NCI-H82 (cell line): Measurements from ENCODE around the gene ADGRD1.
A peak's percentile ranks its signal among the peaks of the same experiment; 100 is the strongest.
"Not testable (repeated sequence)": the region's sequence is repeated elsewhere in the genome, so short reads cannot be mapped to it uniquely, and the experiment has no call there.

ENCODE experiments used
- DNase-seq: peaks from one replicate; lab custom pipeline; 2025; lab: John Stamatoyannopoulos, UW

ADGRD1 gene

DNA sequence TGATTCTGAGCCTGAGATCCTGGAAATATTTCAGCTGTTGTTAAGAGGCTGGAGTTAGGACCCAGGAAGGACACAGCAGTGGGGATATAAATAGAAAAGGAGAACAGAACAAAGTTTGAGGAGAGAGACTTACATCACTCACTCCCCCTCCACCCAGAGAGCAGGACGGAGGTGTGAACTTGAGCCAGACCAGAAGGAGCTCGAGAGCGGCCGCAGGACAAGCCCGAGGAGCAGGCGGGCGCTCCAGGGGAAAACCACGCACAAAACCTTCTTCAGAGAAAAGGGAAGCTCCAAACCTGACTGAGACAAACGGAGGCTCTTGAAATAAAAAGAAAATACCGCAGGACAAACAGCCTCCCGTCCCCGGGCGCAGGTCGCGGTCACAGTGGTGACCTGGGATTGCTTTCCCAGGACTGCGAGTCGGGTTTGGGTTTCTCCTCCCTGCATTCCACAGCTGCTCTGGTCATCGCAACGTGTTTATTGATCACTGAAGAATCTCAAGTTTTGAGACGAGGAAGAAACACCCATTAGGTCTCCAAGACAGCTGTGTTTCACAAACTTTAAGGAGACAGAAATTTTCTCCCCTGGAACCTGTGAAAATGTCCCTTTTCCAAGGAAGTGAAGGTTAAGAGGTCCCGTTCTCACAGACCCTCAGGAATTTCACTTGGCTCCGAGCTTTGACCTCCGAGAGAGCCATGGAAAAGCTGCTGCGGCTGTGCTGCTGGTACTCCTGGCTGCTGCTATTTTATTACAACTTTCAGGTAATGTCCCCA lies at the start of gene ADGRD1:
TSS of gene ADGRD1 (plus strand) at position 137 of the 773 bp plus-strand sequence. CDS start at position 696, 559 bp downstream.
- no peak for DNase-seq

DNA sequence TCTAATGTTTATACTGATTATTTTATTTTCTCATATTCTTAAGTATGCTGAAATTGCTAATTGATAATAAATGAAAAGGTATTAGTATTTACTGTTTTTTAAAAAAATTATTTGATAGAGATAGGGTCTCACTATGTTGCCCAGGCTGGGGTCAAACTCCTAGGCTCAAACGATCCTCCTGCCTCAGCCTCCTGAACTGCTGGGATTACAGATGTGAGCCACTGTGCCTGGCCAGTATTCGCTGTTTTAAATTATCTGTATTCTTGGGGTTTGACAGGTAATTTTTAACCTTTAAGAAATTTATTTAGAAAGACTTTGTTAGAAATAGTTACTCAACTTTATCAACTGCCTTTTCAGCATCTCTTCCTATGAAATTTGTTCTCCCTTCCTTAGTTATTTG lies 49.6 kb upstream of the ADGRD1 start:
- no peak for DNase-seq

DNA sequence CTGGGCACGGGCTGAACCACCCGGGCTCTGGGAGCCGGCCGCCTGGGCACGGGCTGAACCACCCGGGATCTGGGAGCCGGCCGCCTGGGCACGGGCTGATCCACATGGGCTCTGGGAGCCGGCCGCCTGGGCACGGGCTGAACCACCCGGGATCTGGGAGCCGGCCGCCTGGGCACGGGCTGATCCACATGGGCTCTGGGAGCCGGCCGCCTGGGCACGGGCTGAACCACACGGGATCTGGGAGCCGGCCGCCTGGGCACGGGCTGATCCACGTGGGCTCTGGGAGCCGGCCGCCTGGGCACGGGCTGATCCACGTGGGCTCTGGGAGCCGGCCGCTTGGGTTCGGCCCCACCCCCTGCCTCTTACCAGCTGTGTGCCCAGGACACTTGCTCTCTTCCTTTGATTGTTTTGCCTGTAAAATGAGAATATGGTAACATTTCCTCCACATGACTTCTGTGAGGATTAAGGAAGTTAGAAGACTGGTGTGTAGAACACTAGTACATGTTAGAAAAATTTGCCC lies 48.7 kb upstream of the ADGRD1 start:
- DNase-seq: not testable (repeated sequence)

- no peak for DNase-seq
Measured at GRCh38 chr12:130909111-130909510, 44.6 kb upstream of the ADGRD1 start.

DNA sequence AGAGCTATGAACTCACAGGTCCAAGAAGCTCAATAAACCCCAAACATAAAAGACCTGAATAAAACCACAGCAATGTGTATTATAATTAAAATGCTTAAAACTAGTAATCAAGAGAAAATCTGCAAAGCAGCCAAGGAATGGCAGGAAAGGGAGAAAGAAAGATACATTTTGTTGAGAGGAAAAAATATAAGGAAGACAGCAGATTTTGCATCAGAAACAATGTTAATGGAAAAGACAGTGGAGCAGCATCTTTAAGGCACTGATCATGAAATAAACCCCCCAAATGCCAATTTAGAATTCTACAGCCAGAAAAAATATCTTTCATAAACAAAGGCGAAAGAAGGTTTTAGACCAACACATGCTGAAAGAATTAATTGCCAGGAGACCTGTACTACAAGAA lies 42.5 kb upstream of the ADGRD1 start:
- no peak for DNase-seq

GRCh38 chr12:130911933-130912332 lies 41.8 kb upstream of the ADGRD1 start:
- no peak for DNase-seq

- DNase-seq: peak; percentile 88
Measured at GRCh38 chr12:130916241-130916911, 37.3 kb upstream of the ADGRD1 start.

DNA sequence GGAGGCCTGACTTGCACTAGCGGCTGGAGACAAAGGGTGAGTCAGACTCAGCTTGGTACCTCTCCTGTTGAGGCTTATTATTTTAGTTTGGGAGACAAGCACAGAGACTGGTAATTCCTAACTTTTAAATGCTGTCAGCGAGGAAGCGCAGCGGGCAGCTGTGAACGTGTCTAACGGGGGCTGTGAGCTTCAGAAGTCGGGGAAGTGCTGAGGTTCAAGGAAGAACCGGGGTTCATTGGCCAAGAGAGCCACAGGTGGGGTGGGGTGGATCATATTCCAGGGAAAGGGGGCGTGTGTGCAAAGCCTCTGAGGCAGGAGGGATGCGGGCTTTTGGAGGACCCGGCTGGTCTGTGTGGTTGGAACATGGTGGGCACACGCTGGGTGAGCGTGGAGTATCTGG lies 36.1 kb upstream of the ADGRD1 start:
- DNase-seq: no peak

DNA sequence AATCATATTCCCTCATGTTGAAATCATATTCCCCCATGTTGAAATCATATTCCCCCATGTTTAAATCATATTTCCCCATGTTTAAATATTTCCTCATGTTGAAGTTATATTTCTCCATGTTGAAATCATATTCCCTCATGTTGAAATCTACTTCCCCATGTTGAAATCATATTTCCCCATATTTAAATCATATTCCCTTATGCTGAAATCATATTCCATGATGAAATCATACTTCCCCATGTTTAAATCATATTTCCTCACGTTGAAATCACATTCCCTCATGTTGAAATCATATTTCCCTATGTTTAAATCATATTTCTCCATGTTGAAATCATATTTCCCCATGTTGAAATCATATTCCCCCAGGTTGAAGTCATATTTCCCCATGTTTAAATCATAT lies 34.6 kb upstream of the ADGRD1 start:
- no peak for DNase-seq

DNA sequence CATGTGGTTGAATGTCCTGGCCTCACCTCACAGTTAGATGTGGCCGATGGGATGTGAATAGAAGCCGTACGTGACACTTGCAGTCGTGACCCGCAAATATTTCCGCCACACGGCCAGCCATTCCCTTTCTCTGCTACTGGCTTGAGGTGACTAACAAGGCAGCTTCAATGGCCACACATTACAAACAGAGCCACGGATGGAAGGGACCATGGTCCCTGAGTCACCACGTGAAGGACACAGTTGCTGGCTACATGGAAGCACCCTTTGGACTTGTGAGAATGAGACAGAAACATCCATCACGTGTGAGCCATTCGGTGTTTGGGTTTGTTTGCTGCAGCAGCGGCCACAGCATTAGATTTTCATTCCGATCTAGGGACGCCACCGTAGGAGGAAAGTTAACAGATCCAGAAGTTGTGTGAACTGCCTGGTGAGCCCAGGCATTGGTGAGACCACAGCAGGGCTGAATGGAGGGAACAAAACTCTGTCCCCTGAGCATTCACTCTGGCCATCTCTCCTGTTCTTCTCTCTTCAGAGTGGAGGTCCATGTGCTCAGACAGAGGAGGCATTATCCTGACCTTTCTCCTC lies 33.5 kb upstream of the ADGRD1 start:
- DNase-seq: no peak

DNA sequence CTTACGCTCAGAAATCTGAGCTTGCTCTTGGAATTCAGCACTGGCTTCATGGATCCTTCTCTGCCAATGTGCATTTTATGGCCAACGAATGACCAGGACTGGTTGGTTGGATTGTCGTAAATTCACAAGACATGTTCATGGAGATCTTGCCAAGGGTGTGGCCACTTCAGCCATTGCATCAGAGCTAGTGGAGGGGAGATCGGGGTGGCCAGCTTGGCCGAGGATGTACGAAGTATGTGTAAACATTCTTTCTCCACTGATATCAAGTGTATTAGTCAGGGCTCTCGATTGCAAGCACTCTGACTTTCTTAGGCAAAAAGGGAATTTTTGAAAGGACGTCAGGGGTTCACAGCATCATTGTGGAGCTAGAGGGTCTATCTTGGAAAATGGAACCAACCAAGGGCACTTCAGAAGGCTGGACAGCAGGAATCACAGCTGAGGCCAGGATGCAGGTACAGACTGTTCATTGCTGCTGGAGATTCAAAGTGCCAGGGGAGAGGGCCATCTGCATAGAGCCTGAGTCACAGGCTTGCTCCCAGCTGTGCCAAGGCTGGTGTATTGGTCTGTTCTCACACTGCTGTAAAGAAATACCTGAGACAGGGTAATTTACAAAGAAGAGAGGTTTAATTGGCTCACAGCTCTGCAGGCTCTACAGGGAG lies 32.9 kb upstream of the ADGRD1 start:
- no peak for DNase-seq

DNA sequence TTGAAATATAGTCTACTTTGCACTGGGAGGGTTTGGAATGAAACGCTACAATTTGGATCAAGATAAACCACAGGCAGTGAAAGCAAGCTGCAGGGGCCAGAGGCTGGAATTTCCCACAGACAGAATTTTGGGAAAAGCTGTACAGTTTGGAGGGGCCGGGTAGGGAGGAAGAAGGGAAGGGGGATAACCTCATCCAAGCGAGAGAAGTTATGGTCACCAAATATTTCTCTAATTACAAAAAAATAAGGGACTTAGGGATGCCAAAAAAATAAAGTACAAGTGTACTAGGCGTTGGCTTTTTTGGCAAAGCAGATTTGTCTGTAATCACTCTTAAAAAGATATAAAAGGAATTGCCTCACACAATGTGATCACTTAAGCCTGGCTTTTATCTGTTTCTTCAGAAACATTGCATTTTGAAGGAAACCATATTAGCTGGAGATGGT lies 31.2 kb upstream of the ADGRD1 start:
- DNase-seq: no peak

DNA sequence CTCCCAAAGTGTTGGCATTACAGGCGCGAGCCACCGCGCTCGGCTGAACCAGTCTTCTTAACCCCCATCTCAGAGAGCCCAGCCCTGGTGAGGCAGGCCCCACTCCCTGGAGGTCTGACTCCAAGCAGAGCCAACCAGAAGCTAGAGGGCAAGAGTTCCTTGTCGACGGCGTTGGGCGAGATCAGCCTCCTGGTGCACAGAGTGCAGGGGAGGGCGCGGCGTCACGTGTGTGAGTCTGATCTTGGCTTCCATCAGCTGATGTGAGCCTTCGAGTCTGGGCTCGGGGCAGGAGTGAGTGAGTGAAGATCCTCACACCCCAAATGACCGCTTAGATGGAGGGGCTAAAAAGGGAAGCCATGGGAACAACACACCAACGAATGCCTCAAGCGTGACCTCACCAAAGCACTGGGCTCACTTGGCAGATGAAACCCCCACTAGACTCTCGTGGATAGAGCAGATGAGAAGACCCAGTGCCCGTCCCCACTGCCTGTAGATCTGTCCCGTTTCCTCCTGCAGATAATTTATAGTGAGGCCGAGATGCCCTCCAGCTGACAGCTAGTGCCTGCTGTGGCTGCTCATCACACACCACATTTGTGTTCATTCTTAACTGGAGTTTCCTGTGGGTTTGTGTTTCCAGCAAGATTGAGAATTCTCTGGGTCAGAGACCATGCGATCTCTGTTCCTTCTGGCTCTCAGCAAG lies 28.6 kb upstream of the ADGRD1 start:
- DNase-seq: no peak

DNA sequence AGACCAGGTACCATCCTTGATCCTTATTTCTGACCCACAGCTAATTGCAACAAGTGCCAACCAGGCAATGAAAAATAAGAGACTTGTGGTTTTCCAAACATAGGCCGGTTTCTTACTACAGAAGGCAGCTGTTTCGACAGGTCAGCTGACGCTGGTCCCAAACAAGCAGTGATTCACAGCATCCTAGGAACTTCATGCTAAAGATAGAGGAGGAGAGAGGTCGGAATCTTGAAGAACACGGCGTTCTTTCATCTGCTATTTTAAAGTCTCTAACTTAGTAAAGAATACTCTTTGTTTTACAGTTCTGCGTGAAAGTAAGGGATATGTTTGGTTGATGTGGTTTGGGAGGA lies 28.1 kb upstream of the ADGRD1 start:
- no peak for DNase-seq

DNA sequence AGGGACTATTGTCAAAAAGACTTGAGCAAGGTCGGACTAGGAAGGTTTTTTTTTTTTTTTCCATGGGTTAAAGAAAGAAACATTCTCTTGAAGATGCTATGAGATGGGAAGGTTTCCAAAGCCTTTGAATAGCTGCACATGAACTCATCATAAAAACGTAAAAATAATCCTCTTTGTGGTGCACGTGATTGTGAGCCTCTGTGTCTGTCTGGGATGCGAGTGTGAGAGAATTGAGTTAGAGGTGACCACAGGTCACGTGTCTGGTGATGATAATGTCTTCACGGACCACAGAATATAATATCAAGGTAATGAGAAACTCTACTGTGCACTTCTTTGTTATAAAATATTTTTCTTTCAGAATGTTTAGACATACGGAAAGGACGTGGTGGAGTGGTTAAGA lies 24.3 kb upstream of the ADGRD1 start:
- no peak for DNase-seq

DNA sequence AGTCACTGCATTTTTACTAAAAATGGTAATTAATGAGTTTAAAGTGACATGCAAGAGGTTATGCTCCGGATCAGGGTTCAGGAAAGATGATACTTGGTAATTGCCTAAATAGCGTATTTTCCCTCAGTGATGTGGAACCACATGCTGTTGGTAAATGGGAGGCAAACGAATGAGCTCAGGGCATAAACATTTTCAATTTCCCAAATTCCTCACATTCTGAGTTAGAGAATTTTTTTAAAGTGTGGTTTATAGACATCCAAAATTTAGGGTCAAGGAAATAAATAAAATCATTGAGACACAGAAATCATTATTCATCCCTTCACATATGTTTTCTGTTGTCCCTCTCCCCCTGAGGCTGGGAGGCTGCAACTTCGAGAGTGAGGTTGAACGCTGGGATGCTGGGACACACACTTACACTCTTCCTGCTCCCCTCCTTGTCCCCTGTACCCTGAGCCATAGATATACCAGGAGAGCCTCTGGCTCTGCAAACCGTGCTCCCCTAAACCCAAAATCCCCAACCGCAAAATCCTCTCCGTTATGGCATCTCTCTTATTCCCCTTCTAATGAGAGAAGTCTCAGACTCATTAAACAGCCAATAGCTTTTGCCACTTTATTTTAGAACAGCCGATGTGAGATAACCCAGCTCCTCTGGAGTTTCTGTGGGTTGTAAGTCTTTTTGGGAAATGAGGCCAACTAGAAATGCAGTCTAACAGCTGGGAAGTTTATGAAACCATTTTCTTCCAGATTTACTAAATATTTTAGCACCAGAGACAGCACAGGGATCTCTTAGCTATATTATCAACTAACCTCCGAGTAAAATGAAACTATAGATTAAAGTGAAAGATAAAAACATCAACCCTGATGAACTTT lies 21.4 kb upstream of the ADGRD1 start:
- no peak for DNase-seq

DNA sequence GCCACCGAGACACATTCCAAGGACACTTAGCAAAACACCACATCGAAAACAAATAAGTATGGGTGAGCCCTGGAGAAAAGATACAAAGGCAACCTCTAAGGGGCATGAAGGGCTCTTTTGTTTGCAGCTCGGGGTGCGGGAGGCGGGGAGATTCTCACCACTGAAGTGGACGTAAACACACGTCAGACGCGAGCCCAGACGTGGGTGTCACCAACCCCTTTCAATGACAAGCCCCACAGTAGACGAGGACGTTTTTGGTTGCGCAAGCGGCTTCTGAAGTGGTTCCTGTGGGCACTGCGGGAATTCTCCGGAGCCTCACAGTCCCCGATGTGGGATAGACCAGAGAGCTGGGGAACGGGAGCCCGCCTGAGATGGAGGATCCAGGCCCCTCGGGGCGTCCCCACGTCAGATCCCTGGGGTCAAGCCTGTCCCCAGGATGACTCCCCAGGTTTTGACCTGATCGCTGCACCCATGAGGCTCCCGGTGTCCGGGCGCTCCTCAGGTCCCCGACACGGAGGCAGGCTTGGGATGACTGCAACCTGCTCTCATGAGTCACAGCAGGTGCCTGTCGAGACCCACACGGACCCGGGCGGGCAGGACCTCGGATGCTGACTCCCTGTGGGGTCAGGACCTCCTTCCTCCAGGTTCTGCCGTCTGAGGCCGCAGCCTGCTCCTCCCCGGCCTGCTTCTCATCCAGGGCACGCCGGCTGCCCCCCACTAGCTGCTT lies 20.3 kb upstream of the ADGRD1 start:
- no peak for DNase-seq

- DNase-seq: no peak
Measured at GRCh38 chr12:130934753-130935152, 19.0 kb upstream of the ADGRD1 start.

GRCh38 chr12:130936561-130936960 lies 17.1 kb upstream of the ADGRD1 start:
- no peak for DNase-seq

DNA sequence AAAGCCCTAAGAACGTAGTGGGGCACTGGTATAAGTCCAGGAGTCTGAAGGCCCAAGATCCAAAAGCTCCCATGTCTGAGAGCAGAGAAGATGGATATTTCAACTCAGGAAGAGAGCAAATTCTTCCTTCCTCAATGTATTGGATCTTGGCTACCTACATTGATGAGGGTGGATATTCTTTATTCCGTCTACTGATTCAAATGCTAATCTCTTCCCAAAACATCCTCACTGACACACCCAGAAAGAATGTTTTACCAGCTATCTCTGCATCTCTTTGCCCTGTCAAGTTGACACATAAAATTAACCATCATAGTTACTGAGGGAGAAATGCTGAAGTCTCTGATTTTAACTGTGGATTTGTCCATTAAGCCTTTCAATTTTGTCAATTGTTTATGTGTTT lies 16.6 kb upstream of the ADGRD1 start:
- no peak for DNase-seq
